Measurements from ENCODE around the gene CD300H.

CD300H gene

DNA sequence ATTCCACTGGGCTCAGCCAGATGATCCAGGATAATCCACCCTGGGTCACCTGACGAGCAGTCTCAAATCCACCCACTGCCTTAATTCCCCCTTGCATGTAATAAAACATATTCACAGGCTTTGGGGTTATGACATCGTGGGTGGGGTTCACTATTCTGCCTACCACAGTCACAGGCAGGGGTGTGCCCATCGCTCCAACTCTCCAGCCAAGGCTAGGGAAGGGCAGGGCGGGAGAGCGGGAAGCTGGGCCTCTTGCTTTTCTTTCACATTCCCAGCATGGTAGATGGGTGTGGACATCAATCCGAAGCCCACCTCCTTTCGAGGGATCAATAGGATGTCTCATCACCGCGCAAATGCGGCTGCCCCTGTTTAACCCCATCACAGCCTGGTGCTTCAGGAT, 37.5 kb upstream of the CD300H start:
- H3K4me3 ChIP-seq: peak overlapping the region in 6 of 10 experiments; percentile 2 to 52 (median 22); a peak in 5 of 20 replicates
- peaks cover 0 to 15% (median 0%) of the 10 kb centered on the region in 11 experiments; a peak in 3 of 22 replicates for H3K36me3 ChIP-seq
- peak overlapping the region; percentile 80 to 98 (median 92) for H3K4me2 ChIP-seq
- peaks cover 0 to 60% (median 26%) of the 10 kb centered on the region in 11 experiments; a peak in 16 of 22 replicates for H3K27me3 ChIP-seq
- TF ChIP-seq Cebpa-rat (IDR thresholded peaks at IDR 0.05): no peak
- H3K9ac ChIP-seq: peak overlapping the region in 9 of 11 experiments; percentile 8 to 75 (median 65); a peak in 12 of 22 replicates
- peaks cover 71 to 86% (median 75%) of the 10 kb centered on the region in 10 experiments for H3K4me1 ChIP-seq
- peaks cover 10 to 21% (median 12%) of the 10 kb centered on the region in 11 experiments; a peak in 16 of 22 replicates for H3K9me3 ChIP-seq (replicated peaks in 1 of 11)
- H4K20me1 ChIP-seq: peaks cover 0 to 23% (median 11%) of the 10 kb centered on the region in 11 experiments; a peak in 6 of 22 replicates
- peak overlapping the region in 10 of 11 experiments; percentile 34 to 85 (median 74); a peak in 19 of 22 replicates for H3K27ac ChIP-seq

DNA sequence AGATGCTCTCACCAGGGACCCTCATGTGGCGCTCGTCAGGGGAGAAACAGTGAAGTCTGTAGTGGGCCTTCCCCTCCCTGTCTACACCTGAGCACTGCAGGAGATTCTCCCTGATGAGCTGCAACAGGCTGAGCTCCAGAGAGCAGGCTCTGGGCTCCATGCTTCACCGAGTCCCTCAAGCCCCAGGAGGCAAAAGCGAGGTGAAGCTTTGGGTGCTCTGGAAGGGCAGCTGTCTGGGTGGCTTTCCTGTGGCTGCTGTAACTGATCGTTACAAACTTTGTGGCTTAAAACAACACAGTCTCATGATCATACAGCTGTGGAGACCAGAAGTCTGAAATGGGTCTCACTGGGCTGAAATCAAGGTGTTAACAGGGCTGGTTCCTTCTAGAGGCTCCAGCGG, 36.9 kb upstream of the CD300H start:
- peak overlapping the region in 6 of 10 experiments; percentile 2 to 52 (median 12); a peak in 10 of 20 replicates for H3K4me3 ChIP-seq
- H3K9ac ChIP-seq: peak overlapping the region; percentile 27 to 75 (median 55); a peak in 19 of 22 replicates
- peaks cover 0 to 24% (median 6%) of the 10 kb centered on the region in 11 experiments; a peak in 7 of 22 replicates for H4K20me1 ChIP-seq
- peaks cover 0 to 59% (median 26%) of the 10 kb centered on the region in 11 experiments; a peak in 16 of 22 replicates for H3K27me3 ChIP-seq
- peaks cover 76 to 88% (median 81%) of the 10 kb centered on the region in 10 experiments for H3K4me1 ChIP-seq
- no peak for TF ChIP-seq Cebpa-rat (IDR thresholded peaks at IDR 0.05)
- H3K9me3 ChIP-seq (replicated peaks in 1 of 11): peaks cover 10 to 21% (median 12%) of the 10 kb centered on the region in 11 experiments; a peak in 16 of 22 replicates
- H3K36me3 ChIP-seq: peaks cover 0 to 15% (median 0%) of the 10 kb centered on the region in 11 experiments; a peak in 3 of 22 replicates
- H3K27ac ChIP-seq: peak overlapping the region in 10 of 11 experiments; percentile 34 to 85 (median 74); a peak in 19 of 22 replicates
- peak overlapping the region; percentile 80 to 98 (median 92) for H3K4me2 ChIP-seq

DNA sequence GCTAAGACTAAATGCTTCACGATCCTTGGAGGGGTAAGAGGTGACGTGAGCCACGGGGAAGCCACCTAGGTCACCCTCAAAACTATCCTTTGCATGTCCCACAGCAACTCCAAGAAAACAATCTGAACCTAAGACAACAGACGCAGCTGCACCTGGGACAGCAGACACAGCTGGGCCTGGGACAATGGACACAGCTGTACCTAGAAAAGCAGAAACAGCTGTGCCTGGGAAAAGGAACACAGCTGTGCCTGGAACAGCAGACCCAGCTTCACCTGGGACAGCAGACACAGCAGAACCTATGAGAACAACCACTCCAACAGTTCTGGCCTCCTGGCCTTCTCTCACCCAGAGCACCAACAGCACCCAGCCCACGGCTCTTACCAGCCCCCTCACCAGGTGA, 36.4 kb upstream of the CD300H start:
- Histone ChIP-seq H3K4me2 (peak overlapping the region; percentile 80 to 98 (median 92)), H3K4me3 (peak overlapping the region in 6 of 10 experiments; percentile 2 to 52 (median 12); a peak in 9 of 20 replicates), H3K9ac (peak overlapping the region in 10 of 11 experiments; percentile 27 to 75 (median 60); a peak in 19 of 22 replicates), H3K27me3 (peaks cover 0 to 56% (median 26%) of the 10 kb centered on the region in 11 experiments; a peak in 16 of 22 replicates), H3K9me3 (replicated peaks in 1 of 11) (peaks cover 10 to 21% (median 12%) of the 10 kb centered on the region in 11 experiments; a peak in 16 of 22 replicates), H3K36me3 (peaks cover 0 to 15% (median 0%) of the 10 kb centered on the region in 11 experiments; a peak in 3 of 22 replicates), H3K4me1 (peaks cover 81 to 92% (median 85%) of the 10 kb centered on the region in 10 experiments), H3K27ac (peak overlapping the region in 10 of 11 experiments; percentile 34 to 85 (median 74); a peak in 18 of 22 replicates), H4K20me1 (peaks cover 0 to 28% (median 3%) of the 10 kb centered on the region in 11 experiments; a peak in 7 of 22 replicates)
- no peak for TF ChIP-seq Cebpa-rat (IDR thresholded peaks at IDR 0.05)

DNA sequence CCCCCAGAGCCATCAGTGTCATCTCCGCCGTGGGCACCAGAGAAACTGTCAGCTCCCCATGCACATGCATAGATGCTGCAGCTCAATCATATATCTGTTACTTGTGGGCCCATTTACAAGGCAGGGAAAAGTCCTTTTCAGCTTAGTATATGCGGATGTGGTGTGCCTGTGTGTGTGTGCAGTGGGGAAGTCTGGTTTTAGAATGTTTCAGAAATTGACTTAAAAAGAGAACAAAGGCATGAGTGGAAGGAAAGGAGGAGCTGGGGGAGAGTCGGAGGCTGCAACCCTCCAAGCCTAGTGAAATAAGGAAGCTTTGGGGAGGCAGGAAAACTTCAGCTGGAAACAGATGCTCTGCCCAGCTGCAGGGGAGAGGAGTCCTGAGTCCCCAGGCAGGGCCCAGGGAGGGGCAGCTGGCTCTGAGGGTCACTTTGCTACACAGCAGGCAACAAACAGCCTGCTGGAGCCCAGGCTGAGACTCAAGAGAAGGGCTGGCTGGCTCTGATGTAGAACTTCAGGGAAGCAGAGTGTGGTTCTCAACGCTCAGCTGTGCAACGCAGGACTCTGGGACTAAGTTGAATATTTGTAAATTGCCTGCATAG, 35.8 kb upstream of the CD300H start:
- H3K4me3 ChIP-seq: peak overlapping the region in 4 of 10 experiments; percentile 9 to 52 (median 25); a peak in 8 of 20 replicates
- peak overlapping the region; percentile 80 to 98 (median 92) for H3K4me2 ChIP-seq

DNA sequence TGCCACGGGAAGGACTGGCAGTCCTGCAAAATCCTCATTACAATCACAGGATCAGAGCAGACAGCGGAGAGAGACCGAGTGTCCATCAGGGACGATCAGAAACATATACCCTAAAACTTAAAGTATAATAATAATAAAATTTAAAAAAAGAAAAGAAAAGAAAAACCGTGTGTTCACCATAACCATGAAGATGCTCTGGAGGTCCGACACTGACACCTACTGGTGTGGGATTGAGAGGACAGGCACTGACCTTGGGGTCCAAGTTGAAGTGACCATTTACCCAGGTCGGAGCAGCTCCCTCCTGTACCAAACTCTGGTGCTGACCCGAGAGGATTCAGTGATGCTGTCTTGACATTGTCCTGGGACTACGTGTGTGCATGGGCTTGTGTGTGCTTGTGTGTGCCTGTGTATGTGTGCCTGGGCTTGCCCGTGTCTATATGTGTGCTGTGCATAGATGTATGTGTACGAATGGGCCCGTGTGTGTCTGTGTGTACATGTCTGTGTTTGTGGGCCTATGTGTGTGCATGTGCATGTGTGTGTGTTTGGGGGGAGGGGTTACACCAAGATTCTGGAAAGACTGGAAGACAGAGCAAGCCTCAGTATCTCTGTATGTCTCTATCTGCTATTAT, 34.7 kb upstream of the CD300H start:
- Histone ChIP-seq H3K9ac (peak overlapping the region in 7 of 11 experiments; percentile 21 to 75 (median 68); a peak in 10 of 22 replicates), H4K20me1 (peaks cover 0 to 29% (median 0%) of the 10 kb centered on the region in 11 experiments; a peak in 7 of 22 replicates), H3K4me3 (peak overlapping the region in 4 of 10 experiments; percentile 9 to 40 (median 33); a peak in 9 of 20 replicates), H3K4me2 (peak overlapping the region; percentile 80 to 98 (median 92)), H3K36me3 (peaks cover 0 to 10% (median 0%) of the 10 kb centered on the region in 11 experiments; a peak in 2 of 22 replicates), H3K27ac (peak overlapping the region in 7 of 11 experiments; percentile 10 to 85 (median 78); a peak in 9 of 22 replicates), H3K9me3 (replicated peaks in 1 of 11) (peaks cover 3 to 16% (median 6%) of the 10 kb centered on the region in 11 experiments; a peak in 15 of 22 replicates), H3K27me3 (peaks cover 0 to 45% (median 20%) of the 10 kb centered on the region in 11 experiments; a peak in 16 of 22 replicates), H3K4me1 (peaks cover 84 to 100% (median 99%) of the 10 kb centered on the region in 10 experiments)
- TF ChIP-seq Cebpa-rat (IDR thresholded peaks at IDR 0.05): no peak

More for the DNA sequence above, 35.8 kb upstream of the CD300H start:
- Histone ChIP-seq H4K20me1 (peaks cover 0 to 29% (median 0%) of the 10 kb centered on the region in 11 experiments; a peak in 7 of 22 replicates), H3K9me3 (replicated peaks in 1 of 11) (peaks cover 10 to 19% (median 12%) of the 10 kb centered on the region in 11 experiments; a peak in 16 of 22 replicates), H3K36me3 (peaks cover 0 to 15% (median 0%) of the 10 kb centered on the region in 11 experiments; a peak in 3 of 22 replicates), H3K4me1 (peaks cover 87 to 98% (median 91%) of the 10 kb centered on the region in 10 experiments), H3K9ac (peak overlapping the region; percentile 6 to 75 (median 55); a peak in 16 of 22 replicates), H3K27me3 (peaks cover 0 to 52% (median 26%) of the 10 kb centered on the region in 11 experiments; a peak in 16 of 22 replicates), H3K27ac (peak overlapping the region in 9 of 11 experiments; percentile 34 to 85 (median 77); a peak in 16 of 22 replicates)
- TF ChIP-seq Cebpa-rat (IDR thresholded peaks at IDR 0.05): no peak

DNA sequence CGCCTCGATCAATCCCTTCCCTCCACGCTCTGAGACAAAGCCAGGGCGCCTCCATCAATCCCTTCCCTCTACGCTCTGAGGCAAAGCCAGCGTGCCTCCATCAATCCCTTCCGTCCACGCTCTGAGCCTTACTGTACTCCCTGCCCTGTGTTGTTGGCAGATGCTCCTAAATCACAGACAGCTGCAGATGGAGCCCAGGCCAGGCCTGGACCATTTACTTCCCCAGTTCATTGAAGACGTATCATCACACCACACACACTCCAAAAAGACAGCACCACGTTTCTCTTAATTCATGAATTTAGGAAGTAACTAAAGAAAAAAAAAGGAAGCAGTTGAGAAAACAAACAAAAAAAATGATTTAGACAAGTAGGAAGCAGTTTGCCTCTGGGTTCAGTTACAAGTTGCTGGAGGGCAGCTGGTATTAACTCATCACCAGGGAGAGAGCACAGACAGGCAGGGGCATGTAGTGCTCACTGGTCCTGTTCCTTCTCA, 32.2 kb upstream of the CD300H start:
- TF ChIP-seq Cebpa-rat (IDR thresholded peaks at IDR 0.05): no peak
- H3K9ac ChIP-seq: peak overlapping the region in 9 of 11 experiments; percentile 36 to 73 (median 54); a peak in 15 of 22 replicates

DNA sequence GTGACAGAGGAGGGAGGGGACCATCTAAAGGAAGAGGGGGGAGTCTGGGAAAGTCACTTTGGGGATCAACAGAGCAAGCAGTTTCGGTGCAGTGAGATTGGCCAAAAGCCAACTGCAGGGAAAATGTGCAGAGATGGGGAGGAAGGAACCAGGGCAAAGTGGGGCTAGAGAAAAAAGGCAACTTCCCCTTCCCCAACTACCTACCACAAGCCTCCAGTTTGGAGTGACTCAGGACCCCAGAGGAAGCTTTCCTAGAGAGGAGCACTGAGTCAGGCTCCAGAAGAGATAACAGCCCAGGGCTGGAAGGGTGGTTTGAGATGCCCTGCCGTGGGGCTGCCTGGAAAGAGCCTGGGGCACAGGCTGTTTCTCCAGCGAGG, 31.7 kb upstream of the CD300H start:
- peaks cover 0 to 23% (median 0%) of the 10 kb centered on the region in 11 experiments; a peak in 7 of 22 replicates for H3K27me3 ChIP-seq
- H3K9ac ChIP-seq: peak overlapping the region in 8 of 11 experiments; percentile 36 to 73 (median 61); a peak in 15 of 22 replicates
- H3K27ac ChIP-seq: peak overlapping the region in 9 of 11 experiments; percentile 8 to 86 (median 77); a peak in 17 of 22 replicates
- H4K20me1 ChIP-seq: peaks cover 0 to 22% (median 0%) of the 10 kb centered on the region in 11 experiments; a peak in 7 of 22 replicates
- H3K4me3 ChIP-seq: peak overlapping the region in 2 of 10 experiments; percentile 24 to 45; a peak in 2 of 20 replicates
- peaks cover 56 to 77% (median 74%) of the 10 kb centered on the region in 10 experiments for H3K4me1 ChIP-seq
- no peak for TF ChIP-seq Cebpa-rat (IDR thresholded peaks at IDR 0.05)
- H3K36me3 ChIP-seq: no peaks in the 10 kb centered on the region
- H3K4me2 ChIP-seq: peak overlapping the region; percentile 60 to 94 (median 83)
- peaks cover 0 to 6% (median 0%) of the 10 kb centered on the region in 11 experiments; a peak in 1 of 22 replicates for H3K9me3 ChIP-seq (replicated peaks in 1 of 11)

More for the DNA sequence above, 32.2 kb upstream of the CD300H start:
- Histone ChIP-seq H4K20me1 (peaks cover 0 to 25% (median 0%) of the 10 kb centered on the region in 11 experiments; a peak in 7 of 22 replicates), H3K4me3 (peak overlapping the region in 3 of 10 experiments; percentile 24 to 45 (median 33); a peak in 4 of 20 replicates), H3K36me3 (no peaks in the 10 kb centered on the region), H3K9me3 (replicated peaks in 1 of 11) (peaks cover 0 to 6% (median 0%) of the 10 kb centered on the region in 11 experiments; a peak in 1 of 22 replicates), H3K27me3 (peaks cover 0 to 23% (median 0%) of the 10 kb centered on the region in 11 experiments; a peak in 7 of 22 replicates), H3K4me1 (peaks cover 61 to 81% (median 79%) of the 10 kb centered on the region in 10 experiments), H3K4me2 (peak overlapping the region; percentile 60 to 94 (median 87)), H3K27ac (peak overlapping the region in 10 of 11 experiments; percentile 33 to 86 (median 74); a peak in 18 of 22 replicates)
